Measurements from ENCODE around the gene LAGE3. TPM values are rescaled to one million over a fixed set of nuclear protein-coding genes. Genes with fewer than 3 reads are reported as not detected.

Gene LAGE3
- total RNA-seq, 4 donors from 2014 or later = 16.3 to 21.3 (median 17.2) TPM

GRCh38 chrX:154430916-154431315 lies 48.2 kb downstream of the LAGE3 start:
- Histone ChIP-seq H3K36me3 (peaks cover 0 to 46% of the 10 kb centered on the region in 2 donors), H3K9me3 (no peaks in the 10 kb centered on the region), H3K4me1 (peaks cover 0 to 40% (median 0%) of the 10 kb centered on the region in 3 donors), H3K27ac (peak overlapping the region in 1 of 4 donors; percentile 40), H3K27me3 (no peaks in the 10 kb centered on the region), H3K4me3 (no peak overlapping the region)
- no peak for ATAC-seq
- TF ChIP-seq EP300 (IDR thresholded peaks at IDR 0.05) = no peak
- 73% methylated on average over 4 of the region's 7 CpGs; no CpG with 5 or more reads in 1 of the 2 donors for WGBS, 2 donors (ENCODE audit: low coverage in 1 of 2)

DNA sequence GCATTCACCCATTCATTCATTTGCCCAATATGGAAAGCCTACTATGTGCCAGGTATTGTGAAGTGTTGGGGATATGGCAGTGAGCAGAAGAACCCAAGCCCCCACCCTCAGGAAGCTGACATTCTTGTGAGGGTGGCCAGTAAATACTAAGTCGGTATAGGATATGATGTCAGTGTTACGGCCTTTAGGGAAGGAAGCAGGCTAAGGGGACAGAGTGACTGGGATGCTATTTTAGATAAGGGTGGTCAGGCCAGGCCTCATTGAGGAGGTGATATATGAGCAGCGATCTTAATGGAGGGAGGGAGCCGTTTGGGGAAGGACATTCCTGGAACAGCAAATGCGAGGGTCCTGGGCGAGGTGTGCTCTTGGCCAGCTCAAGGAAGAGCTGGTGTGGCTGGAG lies 48.6 kb downstream of the LAGE3 start:
- no peak for ATAC-seq
- Histone ChIP-seq H3K4me1 (peaks cover 0 to 39% (median 0%) of the 10 kb centered on the region in 3 donors), H3K9me3 (no peaks in the 10 kb centered on the region), H3K36me3 (peaks cover 0 to 42% of the 10 kb centered on the region in 2 donors), H3K4me3 (no peak overlapping the region), H3K27ac (peak overlapping the region in 1 of 4 donors; percentile 40), H3K27me3 (no peaks in the 10 kb centered on the region)
- no peak for TF ChIP-seq POLR2AphosphoS5 (IDR thresholded peaks at IDR 0.05)
- TF ChIP-seq POLR2A (IDR thresholded peaks at IDR 0.05) = no peak
- TF ChIP-seq EP300 (IDR thresholded peaks at IDR 0.05) = no peak
- no peak for TF ChIP-seq CTCF (IDR thresholded peaks at IDR 0.05)
- WGBS, 2 donors (ENCODE audit: low coverage in 1 of 2) = 40 to 58% methylated on average over 3 to 4 of the region's 6 CpGs

GRCh38 chrX:154429711-154430110 lies 49.4 kb downstream of the LAGE3 start:
- Histone ChIP-seq H3K27ac (no peak overlapping the region), H3K4me3 (peak overlapping the region in 1 of 2 donors; percentile 73), H3K27me3 (no peaks in the 10 kb centered on the region), H3K4me1 (peaks cover 0 to 39% (median 0%) of the 10 kb centered on the region in 3 donors), H3K9me3 (no peaks in the 10 kb centered on the region), H3K36me3 (peaks cover 0 to 34% of the 10 kb centered on the region in 2 donors)
- WGBS, 2 donors (ENCODE audit: low coverage in 1 of 2) = 83 to 100% methylated on average over 1 of the region's 2 CpGs
- TF ChIP-seq CTCF (IDR thresholded peaks at IDR 0.05) (no peak), POLR2A (IDR thresholded peaks at IDR 0.05) (no peak), EP300 (IDR thresholded peaks at IDR 0.05) (no peak), POLR2AphosphoS5 (IDR thresholded peaks at IDR 0.05) (no peak)
- ATAC-seq = no peak

DNA sequence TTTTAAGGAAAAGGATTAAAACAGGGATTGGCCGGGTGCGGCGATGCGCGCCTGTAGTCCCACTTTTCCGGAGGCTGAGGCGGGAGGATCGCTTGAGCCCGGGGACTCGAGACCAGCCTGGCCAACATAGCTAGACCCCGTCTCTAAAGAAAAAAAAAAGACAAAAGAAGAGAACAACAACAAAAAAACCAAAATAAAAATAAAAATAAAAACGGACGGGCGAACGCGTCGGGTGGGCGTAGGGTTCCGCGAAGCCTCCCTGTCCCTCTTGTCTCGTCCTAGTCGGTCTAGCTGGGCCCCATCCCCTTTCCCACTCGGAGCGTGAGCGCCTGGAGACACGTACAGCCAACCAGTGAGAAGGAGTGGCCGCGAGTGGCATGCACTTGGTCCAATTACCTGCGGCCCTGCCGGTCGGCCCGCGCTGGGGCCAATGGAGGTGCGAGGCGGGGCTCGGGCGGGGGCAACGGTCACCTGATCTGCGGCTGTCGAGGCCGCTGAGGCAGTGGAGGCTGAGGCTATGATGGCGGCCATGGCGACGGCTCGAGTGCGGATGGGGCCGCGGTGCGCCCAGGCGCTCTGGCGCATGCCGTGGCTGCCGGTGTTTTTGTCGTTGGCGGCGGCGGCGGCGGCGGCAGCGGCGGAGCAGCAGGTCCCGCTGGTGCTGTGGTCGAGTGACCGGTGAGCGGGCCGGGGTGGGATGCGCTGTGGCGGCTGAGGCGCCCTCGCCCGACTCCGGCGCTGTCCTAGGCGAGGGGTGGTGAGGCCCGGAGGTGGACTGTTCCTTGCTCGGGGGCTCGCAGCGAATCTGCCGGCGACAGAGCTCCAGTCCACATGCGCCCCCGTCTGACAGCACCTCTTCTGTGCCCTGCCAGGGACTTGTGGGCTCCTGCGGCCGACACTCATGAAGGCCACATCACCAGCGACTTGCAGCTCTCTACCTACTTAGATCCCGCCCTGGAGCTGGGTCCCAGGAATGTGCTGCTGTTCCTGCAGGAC lies 50.6 kb downstream of the LAGE3 start, which contains the start of gene ATP6AP1:
ATP6AP1 (plus strand) TSS at position 502 of the 996 bp plus-strand sequence; CDS start at position 518, 16 bp downstream.
- ATAC-seq = peak; percentile 98
- Histone ChIP-seq H3K36me3 (peaks cover 0 to 21% of the 10 kb centered on the region in 2 donors), H3K9me3 (no peaks in the 10 kb centered on the region), H3K27ac (peak within 1 kb of the TSS; percentile 45 to 89 (median 86)), H3K4me3 (peak within 1 kb of the TSS; percentile 69 to 73), H3K27me3 (no peaks in the 10 kb centered on the region), H3K4me1 (peaks cover 0 to 39% (median 0%) of the 10 kb centered on the region in 3 donors)
- TF ChIP-seq POLR2AphosphoS5 (IDR thresholded peaks at IDR 0.05) (peak; percentile 60), EP300 (IDR thresholded peaks at IDR 0.05) (no peak), POLR2A (IDR thresholded peaks at IDR 0.05) (peak; percentile 57 to 60), CTCF (IDR thresholded peaks at IDR 0.05) (no peak)
- WGBS, 2 donors (ENCODE audit: low coverage in 1 of 2) = 19 to 27% methylated on average over 4 to 13 of the region's 87 CpGs

Small RNA genes lying within 50 kb of the gene (small RNA-seq; reads per million reads assigned to genes)
- gene MIR6858 (0 to 3.0 (median 0.26) reads per million in 4 donors), gene RN7SL697P (0 reads per million in 4 donors)

Other genes starting within 250 kb of the LAGE3 start
- gene OPN1MW3, start 221.7 kb downstream of the LAGE3 start, total RNA-seq = not detected
- not detected for gene TEX28, start 184.2 kb downstream of the LAGE3 start, total RNA-seq
- gene TKTL1, start 183.5 kb downstream of the LAGE3 start, total RNA-seq = under 1 TPM in 2 of 4 donors, not detected in 2; 0.31 TPM
- gene FLNA, start 104.6 kb downstream of the LAGE3 start, total RNA-seq = over 10,000 TPM in 1 of 4 donors, 1,000 to 10,000 TPM in 3; 7,815 to 15,318 (median 8,757) TPM
- 10 to 100 TPM; 41.0 to 58.6 (median 50.6) TPM for gene EMD, start 100.0 kb downstream of the LAGE3 start, total RNA-seq
- 1,000 to 10,000 TPM; 3,970 to 7,427 (median 5,392) TPM for gene RPL10, start 80.9 kb downstream of the LAGE3 start, total RNA-seq
- gene DNASE1L1, start 70.0 kb downstream of the LAGE3 start, total RNA-seq = 10 to 100 TPM; 11.1 to 29.3 (median 22.3) TPM
- gene TAFAZZIN, start 67.7 kb downstream of the LAGE3 start, total RNA-seq = 10 to 100 TPM; 11.7 to 54.5 (median 24.4) TPM
- 10 to 100 TPM; 29.0 to 50.0 (median 43.1) TPM for gene ATP6AP1, start 50.6 kb downstream of the LAGE3 start, total RNA-seq
- gene GDI1, start 42.1 kb downstream of the LAGE3 start, total RNA-seq = 100 to 1,000 TPM; 105 to 160 (median 121) TPM
- gene FAM50A, start 35.1 kb downstream of the LAGE3 start, total RNA-seq = 10 to 100 TPM; 49.8 to 58.2 (median 53.4) TPM
- gene PLXNA3, start 21.0 kb downstream of the LAGE3 start, total RNA-seq = 10 to 100 TPM in 2 of 4 donors, 1 to 10 TPM in 2; 1.5 to 13.9 (median 8.2) TPM
- gene UBL4A, start 7.3 kb upstream of the LAGE3 start, total RNA-seq = 10 to 100 TPM; 35.9 to 80.2 (median 47.0) TPM
- 10 to 100 TPM; 21.7 to 40.0 (median 31.8) TPM for gene SLC10A3, start 11.3 kb upstream of the LAGE3 start, total RNA-seq
- 10 to 100 TPM; 36.6 to 44.4 (median 40.5) TPM for gene FAM3A, start 37.0 kb upstream of the LAGE3 start, total RNA-seq
- gene G6PD, start 67.6 kb upstream of the LAGE3 start, total RNA-seq = 10 to 100 TPM; 15.9 to 26.0 (median 22.1) TPM
- 10 to 100 TPM; 14.0 to 22.6 (median 15.2) TPM for gene IKBKG, start 68.3 kb upstream of the LAGE3 start, total RNA-seq
- gene CTAG1A, start 105.9 kb upstream of the LAGE3 start, total RNA-seq = not detected
- gene CTAG1B, start 140.0 kb upstream of the LAGE3 start, total RNA-seq = not detected
- not detected for gene CTAG2, start 174.3 kb upstream of the LAGE3 start, total RNA-seq

Data from gastroesophageal sphincter (tissue), 4 donors.